HG02588 (cell line): ENCODE data around the gene SLC15A2.

Experiments
- ATAC-seq: cut with Tn5 transposase; IDR thresholded peaks from one replicate; pipeline ENCODE4 v1.9.1; 2021; ENCODE audit warnings: mild to moderate bottlenecking, moderate library complexity; ENCODE audit not compliant: unreplicated experiment

The SLC15A2 gene

GRCh38 chr3:121979246-121979645 lies 85.0 kb downstream of the SLC15A2 start:
- ATAC-seq: no peak

GRCh38 chr3:121979734-121980449 lies 85.7 kb downstream of the SLC15A2 start:
- no peak for ATAC-seq

- no peak for ATAC-seq
These were observed 86.2 kb downstream of the SLC15A2 start for GRCh38 chr3:121980450-121980796.

DNA sequence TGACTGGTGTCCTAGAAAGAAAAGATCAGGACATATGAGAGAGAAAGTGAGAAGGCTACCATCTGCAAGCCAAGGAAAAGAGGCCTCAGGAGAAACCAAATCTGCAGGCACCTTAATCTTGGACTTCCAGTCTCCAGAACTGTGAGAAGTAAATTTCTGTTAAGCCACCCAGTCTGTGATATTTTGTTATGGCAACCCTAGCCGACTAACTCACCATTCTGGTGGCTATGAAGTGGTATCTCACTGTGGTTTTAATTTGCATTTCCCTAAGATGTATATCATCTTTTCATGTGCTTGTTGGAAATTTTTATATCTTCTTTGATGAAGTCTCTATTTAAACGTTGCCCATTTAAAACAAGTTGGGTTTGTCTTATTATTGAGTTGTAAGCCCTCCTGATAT lies 87.3 kb downstream of the SLC15A2 start:
- no peak for ATAC-seq

DNA sequence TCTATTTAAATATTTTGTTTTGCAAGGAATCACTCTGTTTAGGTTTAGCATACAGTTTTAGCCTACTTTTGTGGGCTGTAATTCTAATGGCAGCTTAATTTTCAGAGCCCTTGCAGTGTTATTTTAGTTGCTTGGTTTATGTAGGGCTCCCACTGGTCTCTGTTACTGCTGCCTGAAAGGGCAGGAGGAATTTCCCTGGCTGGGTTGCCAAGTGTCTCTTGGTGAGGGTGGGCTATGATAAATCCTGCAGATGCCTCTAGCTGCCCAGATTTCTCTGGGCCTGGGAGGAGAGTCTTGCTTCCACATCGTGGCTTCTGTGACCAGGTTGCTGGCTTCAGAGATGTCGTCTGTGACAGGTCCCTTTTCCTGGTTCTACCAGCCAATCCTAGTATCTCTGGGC lies 91.6 kb downstream of the SLC15A2 start:
- no peak for ATAC-seq

DNA sequence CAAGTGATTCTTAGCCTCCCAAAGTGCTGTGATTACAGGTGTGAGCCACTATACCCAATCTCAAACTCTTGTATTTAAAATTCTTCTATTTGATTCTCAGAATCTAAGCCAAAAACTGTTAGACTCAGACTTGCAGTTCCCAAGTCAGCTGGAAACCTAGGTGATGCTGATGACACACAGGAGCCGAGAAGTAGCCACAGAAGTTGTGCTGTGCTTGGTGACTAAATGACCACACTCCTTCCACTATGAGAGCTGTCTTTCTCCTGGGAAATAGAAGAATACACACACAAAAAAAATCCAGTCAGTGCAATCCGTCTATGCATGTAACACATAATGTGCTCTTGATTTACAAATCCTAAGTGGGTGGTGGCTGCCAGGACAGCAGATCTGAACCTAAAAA lies 93.9 kb downstream of the SLC15A2 start:
- no peak for ATAC-seq

- ATAC-seq: no peak
These were observed 95.7 kb downstream of the SLC15A2 start for GRCh38 chr3:121989943-121990342.

DNA sequence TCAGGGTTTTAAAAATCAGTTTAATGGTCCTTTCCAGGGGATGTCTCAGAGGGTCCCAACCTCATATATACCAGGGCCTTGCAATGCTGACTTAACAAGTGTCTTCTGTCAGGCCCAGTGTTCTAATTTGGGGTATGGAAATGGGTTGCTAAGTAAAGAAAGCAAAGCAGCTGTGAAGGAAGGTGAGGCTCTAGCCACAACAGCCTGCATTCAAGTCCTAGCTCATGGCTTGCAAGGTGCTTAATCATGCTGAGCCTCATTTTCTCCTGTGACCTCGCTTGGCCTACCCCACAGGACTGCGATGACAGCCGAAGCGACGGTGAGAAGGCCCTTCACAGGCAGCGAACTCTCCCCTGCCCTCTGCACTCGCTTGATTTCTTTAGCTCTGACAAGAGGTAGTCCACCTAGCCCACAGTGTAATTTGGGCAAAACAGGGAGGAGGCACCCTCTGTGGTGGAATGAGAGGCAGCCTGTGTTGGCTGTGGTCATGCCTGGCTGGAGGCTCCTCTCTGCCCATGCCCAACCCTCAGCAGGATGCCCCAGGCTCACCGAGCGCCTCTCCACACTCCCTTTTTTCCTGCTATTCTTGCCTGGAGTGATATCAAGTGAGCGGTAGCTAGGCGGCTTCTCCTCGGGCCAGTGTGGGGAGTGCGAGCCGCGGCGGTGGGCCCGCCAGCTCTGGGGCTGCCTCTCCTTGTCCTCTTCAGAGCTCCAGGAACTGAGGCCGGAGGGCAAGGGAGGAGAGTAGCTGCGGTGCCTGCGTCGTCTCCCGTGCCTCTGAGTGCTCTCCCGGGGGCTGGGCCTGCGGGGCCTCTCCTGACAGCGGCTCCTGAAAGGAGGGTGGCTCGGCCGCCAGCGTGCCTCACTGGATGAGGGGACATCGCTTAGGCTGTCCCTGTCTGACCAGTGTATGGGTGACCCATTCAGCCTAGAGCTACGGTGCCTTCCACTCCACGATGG lies 98.7 kb downstream of the SLC15A2 start:
- peak; percentile 63 for ATAC-seq
